Ishikawa (cell line): ENCODE measurements around the gene MED6.

Experiments
- EGR1 ChIP-seq: IDR thresholded peaks from 2 replicates; pipeline ENCODE4 v1.6.1; 2012
- EP300 ChIP-seq: IDR thresholded peaks from 2 replicates; pipeline ENCODE4 v1.6.1; 2012; ENCODE audit warnings: borderline replicate concordance
- RAD21 ChIP-seq: IDR thresholded peaks from 2 replicates; pipeline ENCODE4 v1.6.1; 2012; ENCODE audit warnings: low read depth
- TAF1 ChIP-seq: IDR thresholded peaks from 2 replicates; pipeline ENCODE4 v1.6.1; 2012; ENCODE audit warnings: low read depth, mild to moderate bottlenecking
- TCF12 ChIP-seq: IDR thresholded peaks from 2 replicates; pipeline ENCODE4 v1.6.1; 2012; ENCODE audit warnings: low read depth
- TEAD4 ChIP-seq: IDR thresholded peaks from 2 replicates; pipeline ENCODE4 v1.6.1; 2012
- YY1 ChIP-seq: IDR thresholded peaks from 2 replicates; pipeline ENCODE4 v1.6.1; 2012; ENCODE audit warnings: low read depth
- TF ChIP-seq, protein P1 (sequence below): IDR thresholded peaks from 2 replicates; pipeline ENCODE4 v1.6.1; 2012

GRCh38 chr14:70536830-70537229 is 63.6 kb downstream of the MED6 start:
- TF ChIP-seq EP300 (no peak), RAD21 (no peak), TAF1 (no peak), YY1 (no peak), EGR1 (no peak), TCF12 (no peak), TEAD4 (no peak)
- TF ChIP-seq, protein P1, sequence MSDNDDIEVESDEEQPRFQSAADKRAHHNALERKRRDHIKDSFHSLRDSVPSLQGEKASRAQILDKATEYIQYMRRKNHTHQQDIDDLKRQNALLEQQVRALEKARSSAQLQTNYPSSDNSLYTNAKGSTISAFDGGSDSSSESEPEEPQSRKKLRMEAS = no peak
